ENCODE results near the gene SPA17.

GRCh38 chr11:124736736-124737135 lies 63.0 kb downstream of the SPA17 start:
- TF ChIP-seq POLR2AphosphoS5 (IDR thresholded peaks at IDR 0.05) (no peak), CTCF (IDR thresholded peaks at IDR 0.05) (no peak)

Data from breast epithelium (tissue), 3 donors.